HG03442 (cell line): ENCODE results near the gene TEAD2.

ENCODE experiments used
- ATAC-seq: cut with Tn5 transposase; IDR thresholded peaks from one replicate; pipeline ENCODE4 v1.9.1; 2021; ENCODE audit warnings: mild to moderate bottlenecking, moderate library complexity; ENCODE audit not compliant: unreplicated experiment

Gene TEAD2

DNA sequence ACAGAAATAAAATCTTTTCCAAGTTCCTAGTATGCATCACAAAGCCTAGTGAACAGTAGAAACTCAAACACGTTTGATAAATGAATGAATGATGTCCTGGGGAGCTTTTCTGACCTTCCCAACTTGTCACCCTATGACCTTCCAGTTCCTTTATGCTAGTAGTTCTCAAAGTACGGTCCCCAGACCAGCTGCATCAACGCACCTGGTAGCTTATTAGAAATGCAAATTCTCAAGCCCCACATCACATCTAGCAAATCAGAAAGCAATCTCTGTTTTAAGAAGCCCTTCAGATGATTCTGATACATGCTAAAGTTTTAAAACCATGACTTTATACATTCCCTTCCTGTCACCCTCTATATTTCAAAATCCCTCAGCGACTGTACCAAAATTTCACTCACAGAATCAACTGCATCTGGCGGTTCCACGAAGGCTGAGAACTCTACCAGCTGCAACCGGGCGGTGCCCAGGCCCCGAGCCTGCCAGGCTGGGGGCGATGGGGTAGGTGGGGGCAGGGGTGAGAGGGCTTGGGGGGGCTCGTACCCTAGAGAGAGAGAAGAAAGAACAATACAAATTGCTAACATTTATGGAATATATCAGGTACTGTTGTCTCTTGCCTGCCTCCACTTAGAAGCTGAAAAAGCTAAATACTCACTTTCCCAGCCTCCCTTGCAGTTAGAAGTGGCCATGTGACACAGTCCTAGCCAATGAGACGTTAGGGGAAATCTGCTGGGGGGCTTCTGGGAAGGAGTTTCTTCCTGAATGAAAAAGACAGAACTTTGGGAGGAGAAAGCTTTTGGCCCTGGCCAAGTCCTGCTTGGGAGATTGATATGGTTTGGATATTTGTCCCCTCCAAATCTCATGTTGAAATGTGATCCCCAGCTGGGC, 13.7 kb downstream of the TEAD2 start:
- ATAC-seq, result no peak

DNA sequence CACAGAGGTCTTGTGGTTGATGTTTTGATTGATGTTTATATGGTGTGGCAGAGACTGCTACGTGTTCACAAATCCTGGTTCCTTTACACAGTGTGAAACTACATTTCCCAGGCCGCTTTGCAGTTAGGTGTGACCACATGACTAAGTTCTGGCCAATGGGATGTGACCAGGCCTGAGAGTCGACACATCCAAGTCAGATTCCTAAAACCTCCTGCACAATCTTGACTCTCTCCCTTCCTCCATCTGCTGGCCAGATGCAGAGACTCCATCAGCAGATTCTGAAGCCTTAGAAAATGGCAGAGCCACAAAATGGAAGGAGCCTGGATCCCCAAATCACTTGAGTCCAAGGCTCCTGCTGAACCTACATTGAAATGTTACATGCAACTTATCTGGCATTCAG, 14.4 kb downstream of the TEAD2 start:
- ATAC-seq, result no peak

- no peak for ATAC-seq
Observed at GRCh38 chr19:49347191-49347590, 15.0 kb downstream of the TEAD2 start.

DNA sequence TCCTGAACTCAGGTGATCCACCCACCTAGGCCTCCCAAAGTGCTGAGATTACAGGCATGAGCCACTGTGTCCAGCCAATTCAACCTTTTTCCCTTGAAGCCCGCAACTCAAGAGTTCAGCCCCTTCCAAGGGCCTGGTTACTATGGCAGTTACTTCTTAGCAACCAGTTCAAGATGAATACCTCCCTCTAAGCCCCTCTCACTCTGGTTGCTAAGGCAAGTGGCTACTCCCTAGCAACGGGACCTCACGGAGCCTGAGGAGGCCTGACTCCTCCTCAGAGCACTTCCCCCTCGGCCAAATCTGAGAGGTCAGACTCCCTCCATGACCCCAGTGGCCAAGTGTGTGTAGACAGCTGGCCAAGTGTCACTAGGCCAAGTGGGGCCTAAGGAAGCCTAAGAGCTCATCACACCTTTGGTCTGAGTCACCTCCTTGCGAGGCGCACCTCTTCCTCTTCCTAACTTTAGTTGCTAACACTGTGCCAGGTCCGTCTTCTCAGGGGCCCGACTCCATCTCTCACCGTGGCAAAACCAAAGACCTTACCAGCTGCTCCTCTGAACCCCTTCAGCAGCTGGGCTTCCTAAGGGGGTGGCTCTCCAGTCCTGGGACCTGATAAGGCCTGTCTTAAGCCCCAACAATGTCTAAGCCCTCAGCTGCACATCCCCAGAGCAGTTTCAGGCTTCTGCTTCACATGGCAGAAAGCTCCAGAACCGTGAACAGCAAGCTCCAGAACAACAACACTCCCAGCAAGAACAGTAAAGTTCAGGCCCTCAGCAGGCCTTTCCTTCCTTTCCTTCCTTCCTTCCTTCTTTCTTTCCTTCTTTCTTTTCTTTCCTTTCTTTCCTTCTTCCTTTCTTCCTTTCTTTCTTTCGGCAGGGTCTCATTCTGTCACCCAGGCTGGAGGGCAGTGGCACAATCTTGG, 17.5 kb downstream of the TEAD2 start:
- no peak for ATAC-seq

GRCh38 chr19:49343123-49343522, 19.1 kb downstream of the TEAD2 start:
- no peak for ATAC-seq

GRCh38 chr19:49342291-49342721, 19.9 kb downstream of the TEAD2 start:
- ATAC-seq, result no peak

GRCh38 chr19:49340865-49341718, 21.1 kb downstream of the TEAD2 start:
- no peak for ATAC-seq

DNA sequence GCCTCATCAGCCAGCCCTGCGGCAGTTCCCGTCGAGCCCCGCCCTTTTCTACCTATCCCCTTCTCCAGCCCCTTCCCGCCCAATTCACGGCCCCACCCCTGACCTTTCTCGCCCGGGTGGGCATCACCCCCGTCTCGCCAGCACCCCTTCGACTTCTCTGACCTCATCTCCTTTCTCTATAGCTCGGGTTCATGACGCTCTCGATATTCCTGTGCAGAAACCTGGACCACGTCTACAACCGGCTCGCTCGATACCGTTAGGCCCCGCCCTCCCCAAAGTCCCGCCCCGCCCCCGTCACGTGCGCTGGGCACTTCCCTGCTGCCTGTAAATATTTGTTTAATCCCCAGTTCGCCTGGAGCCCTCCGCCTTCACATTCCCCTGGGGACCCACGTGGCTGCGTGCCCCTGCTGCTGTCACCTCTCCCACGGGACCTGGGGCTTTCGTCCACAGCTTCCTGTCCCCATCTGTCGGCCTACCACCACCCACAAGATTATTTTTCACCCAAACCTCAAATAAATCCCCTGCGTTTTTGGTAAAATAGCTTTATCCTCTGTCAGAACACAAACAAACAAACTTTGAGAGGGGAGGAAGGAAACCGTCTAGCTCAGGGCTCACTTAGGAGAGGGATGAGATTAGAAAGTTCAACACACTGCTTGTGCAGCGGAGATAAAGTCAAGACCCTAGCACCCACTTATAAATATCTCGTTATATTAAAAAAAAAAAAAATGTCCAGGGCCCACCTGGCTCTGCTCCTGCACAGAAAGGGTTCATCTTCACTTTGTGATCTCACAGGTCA, 21.9 kb downstream of the TEAD2 start:
- peak; percentile 66 for ATAC-seq

DNA sequence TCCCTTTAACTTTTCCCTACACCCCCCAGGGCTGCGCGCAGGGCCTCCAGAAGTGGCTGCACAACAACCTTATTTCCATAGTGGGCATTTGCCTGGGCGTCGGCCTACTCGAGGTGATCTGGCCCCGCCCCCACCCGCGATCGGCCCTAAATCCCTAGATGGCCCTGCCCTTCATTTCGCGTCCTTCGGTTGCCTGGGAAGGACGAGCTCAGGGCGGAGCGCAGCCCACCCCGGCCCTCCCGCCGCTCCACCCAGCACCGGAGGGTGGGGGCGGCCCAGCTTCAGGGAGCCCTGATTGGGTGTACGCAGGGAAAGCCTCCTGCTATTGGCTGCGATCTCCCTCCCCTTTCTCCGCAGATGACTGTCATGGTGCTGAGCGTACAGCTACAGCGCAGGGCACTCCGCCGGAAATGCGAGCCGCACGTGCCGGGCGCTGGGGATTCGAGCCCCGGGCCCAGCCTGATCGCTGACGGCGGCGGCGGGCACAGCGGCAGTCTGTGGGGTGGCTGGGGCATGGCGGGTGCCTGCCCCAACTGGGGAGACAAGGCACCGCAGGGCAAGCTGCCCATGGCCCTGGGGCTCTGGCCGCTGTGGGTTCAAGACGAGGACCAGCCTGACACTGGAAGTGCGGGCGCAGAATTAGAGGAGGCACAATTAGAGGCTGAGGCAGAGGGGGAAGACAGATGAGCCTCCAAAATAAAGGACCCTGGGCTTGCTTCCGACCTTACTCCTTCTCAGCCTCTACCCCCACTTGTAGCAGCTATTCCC, 22.7 kb downstream of the TEAD2 start:
- ATAC-seq, result no peak

DNA sequence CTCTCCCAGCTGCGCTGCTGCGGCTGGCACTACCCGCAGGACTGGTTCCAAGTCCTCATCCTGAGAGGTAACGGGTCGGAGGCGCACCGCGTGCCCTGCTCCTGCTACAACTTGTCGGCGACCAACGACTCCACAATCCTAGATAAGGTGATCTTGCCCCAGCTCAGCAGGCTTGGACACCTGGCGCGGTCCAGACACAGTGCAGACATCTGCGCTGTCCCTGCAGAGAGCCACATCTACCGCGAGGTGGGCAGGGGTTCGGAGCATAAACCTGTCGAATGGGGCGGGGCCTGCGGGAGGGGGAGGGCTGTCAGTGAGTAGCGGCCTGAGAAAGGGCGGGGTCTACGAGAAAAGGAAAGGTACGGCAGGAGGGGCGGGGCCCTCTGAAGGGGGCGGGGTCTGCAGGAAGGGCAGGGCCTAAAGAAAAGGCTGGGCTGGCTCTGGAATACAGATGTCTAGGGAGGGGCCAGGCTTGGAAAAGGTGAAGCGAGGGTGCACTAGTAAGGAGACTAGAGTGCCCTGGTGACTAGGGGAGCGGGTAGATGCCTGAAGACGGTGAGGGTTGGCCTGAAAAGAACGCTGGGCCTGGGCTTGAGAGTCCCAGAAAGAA, 23.4 kb downstream of the TEAD2 start:
- ATAC-seq, result no peak

DNA sequence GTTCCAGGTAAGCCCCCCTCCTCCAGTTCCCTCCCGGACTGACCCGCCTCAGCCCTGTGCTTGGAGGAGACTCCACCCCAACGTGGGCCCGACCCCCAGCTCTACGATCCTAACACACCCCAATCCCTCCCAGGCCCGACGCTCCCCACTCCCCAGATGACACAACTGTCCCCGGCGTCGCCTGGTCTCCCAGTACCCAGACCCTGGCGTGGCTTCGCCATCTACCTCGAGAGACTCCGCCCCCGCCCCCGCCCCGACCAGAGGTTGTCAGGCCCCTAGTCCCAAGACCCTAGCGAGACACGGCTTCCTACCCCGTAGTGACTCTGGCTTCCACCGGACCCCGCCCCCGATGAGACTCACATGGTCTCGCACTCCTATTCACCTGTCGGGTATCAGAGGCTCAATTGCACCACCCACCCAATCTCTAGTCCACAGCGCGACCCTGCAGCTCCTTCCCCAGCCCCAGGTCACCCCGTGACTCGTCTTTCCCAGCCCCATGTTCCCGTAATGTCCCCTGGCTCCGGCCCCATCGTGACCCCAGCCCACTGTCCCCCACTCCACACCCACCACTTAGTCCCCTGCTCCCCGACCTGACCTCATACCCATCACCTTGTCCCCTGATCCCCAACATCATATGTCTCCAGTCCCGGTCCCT, 24.1 kb downstream of the TEAD2 start:
- ATAC-seq, result no peak

GRCh38 chr19:49337267-49338022, 24.8 kb downstream of the TEAD2 start:
- no peak for ATAC-seq

DNA sequence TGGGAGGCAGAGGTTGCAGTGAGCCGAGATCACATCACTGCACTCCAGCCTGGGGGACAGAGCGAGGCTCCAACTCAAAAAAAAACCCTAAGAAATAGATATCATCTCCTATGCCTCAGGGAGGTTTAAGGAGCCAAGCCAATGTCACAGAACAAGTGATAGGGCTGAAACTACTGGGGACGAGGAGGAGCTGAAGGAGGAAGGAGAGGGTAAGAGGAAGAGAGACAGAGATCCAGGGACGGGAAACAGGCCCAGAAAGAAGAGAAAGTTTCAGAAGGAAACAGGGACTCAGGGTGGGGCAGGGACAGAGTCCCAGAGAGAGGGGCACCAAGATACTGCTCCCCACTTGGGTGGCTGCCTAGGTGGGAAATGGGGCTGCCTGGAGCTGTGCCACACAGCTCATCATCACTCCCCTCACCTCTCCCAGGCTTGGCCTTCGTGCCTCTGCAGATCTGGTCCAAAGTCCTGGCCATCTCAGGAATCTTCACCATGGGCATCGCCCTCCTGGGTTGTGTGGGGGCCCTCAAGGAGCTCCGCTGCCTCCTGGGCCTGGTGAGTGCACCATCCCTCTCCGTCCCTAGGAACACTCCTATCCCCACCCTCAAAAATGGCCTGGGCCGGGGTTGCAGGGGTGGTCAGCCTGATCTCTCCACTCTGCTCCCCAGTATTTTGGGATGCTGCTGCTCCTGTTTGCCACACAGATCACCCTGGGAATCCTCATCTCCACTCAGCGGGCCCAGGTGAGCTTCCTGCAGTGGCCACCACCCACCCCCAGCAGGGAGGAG, 25.5 kb downstream of the TEAD2 start:
- no peak for ATAC-seq

GRCh38 chr19:49335784-49336481, 26.3 kb downstream of the TEAD2 start:
- no peak for ATAC-seq

GRCh38 chr19:49335071-49335783, 27.0 kb downstream of the TEAD2 start, which contains the start of gene CD37:
Gene CD37 (plus strand): TSS chr19:49335406. CDS start chr19:49335541, 135 bp downstream.
- no peak for ATAC-seq
